ENCODE measurements around the gene PEX14.

- TF ChIP-seq CTCF (IDR thresholded peaks at IDR 0.05; ENCODE audit: poor library complexity) = no peak
- TF ChIP-seq EZH2 (IDR thresholded peaks at IDR 0.05; ENCODE audit: borderline replicate concordance) = no peak
These were observed 176.0 kb downstream of the PEX14 start for GRCh38 chr1:10650556-10651388.

Measured in hepatocyte (in vitro differentiated cells).